B cell (primary cell): Measurements from ENCODE around the gene MSN.
"Not testable (repeated sequence)": the region's sequence is repeated elsewhere in the genome, so short reads cannot be mapped to it uniquely, and the experiment has no call there.

Source experiments
- EZH2 ChIP-seq: IDR thresholded peaks from 2 replicates; pipeline ENCODE4 v1.6.1; 2012; ENCODE audit warnings: borderline replicate concordance, low read depth, mild to moderate bottlenecking, moderate library complexity, low read length; ENCODE audit not compliant: insufficient read depth, poor library complexity, severe bottlenecking
- TF ChIP-seq, protein P1 (sequence below): fragments of 200-600 bp; IDR thresholded peaks from one replicate; pipeline ENCODE4 v1.8.0; 2022; ENCODE audit warnings: antibody characterized with exemption, mild to moderate bottlenecking

DNA sequence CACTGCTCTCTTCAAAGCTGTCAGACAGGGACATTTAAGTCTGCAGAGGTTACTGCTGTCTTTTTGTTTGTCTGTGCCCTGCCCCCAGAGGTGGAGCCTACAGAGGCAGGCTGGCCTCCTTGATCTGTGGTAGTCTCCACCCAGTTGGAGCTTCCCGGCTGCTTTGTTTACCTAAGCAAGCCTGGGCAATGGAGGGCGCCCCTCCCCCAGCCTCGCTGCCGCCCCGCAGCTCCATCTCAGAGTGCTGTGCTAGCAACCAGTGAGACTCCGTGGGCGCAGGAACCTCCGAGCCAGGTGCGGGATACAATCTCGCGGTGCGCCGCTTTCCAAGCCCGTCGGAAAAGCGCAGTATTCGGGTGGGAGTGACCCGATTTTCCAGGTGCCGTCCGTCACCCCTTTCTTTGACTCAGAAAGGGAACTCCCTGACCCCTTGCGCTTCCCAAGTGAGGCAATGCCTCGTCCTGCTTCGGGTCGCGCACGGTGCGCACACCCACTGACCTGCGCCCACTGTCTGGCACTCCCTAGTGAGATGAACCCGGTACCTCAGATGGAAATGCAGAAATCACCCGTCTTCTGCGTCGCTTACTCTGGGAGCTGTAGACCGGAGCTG lies 47.3 kb upstream of the MSN start:
- TF ChIP-seq, protein P1, sequence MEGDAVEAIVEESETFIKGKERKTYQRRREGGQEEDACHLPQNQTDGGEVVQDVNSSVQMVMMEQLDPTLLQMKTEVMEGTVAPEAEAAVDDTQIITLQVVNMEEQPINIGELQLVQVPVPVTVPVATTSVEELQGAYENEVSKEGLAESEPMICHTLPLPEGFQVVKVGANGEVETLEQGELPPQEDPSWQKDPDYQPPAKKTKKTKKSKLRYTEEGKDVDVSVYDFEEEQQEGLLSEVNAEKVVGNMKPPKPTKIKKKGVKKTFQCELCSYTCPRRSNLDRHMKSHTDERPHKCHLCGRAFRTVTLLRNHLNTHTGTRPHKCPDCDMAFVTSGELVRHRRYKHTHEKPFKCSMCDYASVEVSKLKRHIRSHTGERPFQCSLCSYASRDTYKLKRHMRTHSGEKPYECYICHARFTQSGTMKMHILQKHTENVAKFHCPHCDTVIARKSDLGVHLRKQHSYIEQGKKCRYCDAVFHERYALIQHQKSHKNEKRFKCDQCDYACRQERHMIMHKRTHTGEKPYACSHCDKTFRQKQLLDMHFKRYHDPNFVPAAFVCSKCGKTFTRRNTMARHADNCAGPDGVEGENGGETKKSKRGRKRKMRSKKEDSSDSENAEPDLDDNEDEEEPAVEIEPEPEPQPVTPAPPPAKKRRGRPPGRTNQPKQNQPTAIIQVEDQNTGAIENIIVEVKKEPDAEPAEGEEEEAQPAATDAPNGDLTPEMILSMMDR = not testable (repeated sequence)
- TF ChIP-seq EZH2 = not testable (repeated sequence)
